H1 (cell line): Measurements from ENCODE around the gene PANX2. TPM values are rescaled to one million over a fixed set of nuclear protein-coding genes. Genes with fewer than 3 reads are reported as not detected.

Experiments used
- CTCF ChIA-PET: fragments of 300-600 bp; sonication (Branson Sonifier 250); formaldehyde crosslinking; loops from one replicate; lab custom pipeline; 2021; ENCODE audit not compliant: partially characterized antibody; lab: Charles Lee
- POLR2A ChIA-PET: fragments of 300-600 bp; sonication (Branson Sonifier 250); formaldehyde crosslinking; loops from one replicate; lab custom pipeline; 2021; ENCODE audit warnings: inconsistent platforms; ENCODE audit not compliant: partially characterized antibody; lab: Charles Lee
- DNase-seq, 2 experiments: peaks; one replicate each; pipeline versions ENCODE4 v3.0.0 to v3.0.0-alpha.2; 2010 to 2022; ENCODE audit warnings: low spot score in 2 of 2, low read depth in 1 of 2, mixed read lengths in 1 of 2
- FAIRE-seq: peaks from 2 replicates; lab custom pipeline; 2011; peaks lifted over from hg19 to GRCh38; lab: Jason Lieb, UNC
- H2AFZ ChIP-seq: 2 replicates; pipeline ENCODE4 v1.8.1; 2012; ENCODE audit warnings: low read length, inconsistent platforms
- H2AK5ac ChIP-seq: 2 replicates; pipeline ENCODE4 v1.6.1; 2013; ENCODE audit warnings: low read depth, low read length
- H2BK120ac ChIP-seq: replicated peaks from 2 replicates; pipeline ENCODE3; 2013; ENCODE audit warnings: low read depth, low read length, inconsistent platforms
- H2BK12ac ChIP-seq: 2 replicates; pipeline ENCODE4 v1.6.1; 2013; ENCODE audit warnings: low read depth, low read length
- H2BK15ac ChIP-seq: 2 replicates; pipeline ENCODE4 v1.6.1; 2013; ENCODE audit warnings: low read length
- H2BK20ac ChIP-seq: 2 replicates; pipeline ENCODE4 v1.6.1; 2013; ENCODE audit warnings: low read length
- H2BK5ac ChIP-seq: 2 replicates; pipeline ENCODE4 v1.6.1; 2013; ENCODE audit warnings: low read depth, low read length
- H3K14ac ChIP-seq: 2 replicates; pipeline ENCODE4 v1.6.1; 2013; ENCODE audit warnings: inconsistent platforms; ENCODE audit not compliant: insufficient read length
- H3K18ac ChIP-seq: 2 replicates; pipeline ENCODE4 v1.6.1; 2013; ENCODE audit warnings: low read length; ENCODE audit errors: extremely low read depth
- H3K23ac ChIP-seq: 2 replicates; pipeline ENCODE4 v1.6.1; 2013; ENCODE audit warnings: inconsistent platforms; ENCODE audit not compliant: insufficient read length
- H3K23me2 ChIP-seq: 2 replicates; pipeline ENCODE4 v1.6.1; 2013; ENCODE audit warnings: low read depth, low read length
- H3K27ac ChIP-seq: 2 replicates; pipeline ENCODE4 v1.6.1; 2011; ENCODE audit warnings: low read depth, low read length, inconsistent platforms
- H3K27me3 ChIP-seq, 4 experiments: replicated peaks in 1 of 4; 1 replicate in 1 of 4; 2 replicates in 3 of 4; pipeline versions ENCODE4 v1.6.1 to v1.8.1; 2011 to 2013; ENCODE audit warnings: low read length in 3 of 4, mild to moderate bottlenecking in 3 of 4, inconsistent platforms in 2 of 4, mixed read lengths in 2 of 4, moderate library complexity in 1 of 4; ENCODE audit not compliant: control insufficient read depth in 3 of 4, insufficient read depth in 3 of 4; ENCODE audit errors: extremely low read depth in 1 of 4
- H3K36me3 ChIP-seq, 4 experiments: 2 replicates each; pipeline versions ENCODE4 v1.6.1 to v1.8.1; 2011 to 2013; ENCODE audit warnings: mild to moderate bottlenecking in 4 of 4, low read length in 3 of 4, moderate library complexity in 2 of 4, control low read depth in 1 of 4, inconsistent platforms in 1 of 4; ENCODE audit not compliant: insufficient read depth in 4 of 4, control insufficient read depth in 2 of 4
- H3K4ac ChIP-seq: replicated peaks from 2 replicates; pipeline ENCODE3; 2013; ENCODE audit warnings: low read length, low read depth, mixed read lengths, inconsistent platforms; ENCODE audit not compliant: insufficient read length
- H3K4me1 ChIP-seq, 4 experiments: replicated peaks in 1 of 4; 1 replicate in 1 of 4; 2 replicates in 3 of 4; pipeline versions ENCODE4 v1.6.1 to v1.8.1; 2011 to 2013; ENCODE audit warnings: low read length in 3 of 4, inconsistent platforms in 2 of 4, mixed read lengths in 1 of 4; ENCODE audit not compliant: insufficient read depth in 4 of 4, control insufficient read depth in 3 of 4
- H3K4me2 ChIP-seq, 2 experiments: 2 replicates each; pipeline versions ENCODE4 v1.6.1 to v1.8.1; 2011 to 2013; ENCODE audit warnings: low read depth in 2 of 2, low read length in 2 of 2, control low read depth in 1 of 2, inconsistent platforms in 1 of 2, mild to moderate bottlenecking in 1 of 2; ENCODE audit not compliant: insufficient read depth in 1 of 2
- H3K4me3 ChIP-seq, 4 experiments: fragments of 200-600, 300-600 bp in 1 of 4; sonication (generic), shearing (Covaris generic), sonication (Bioruptor Twin) in 1 of 4; 2 replicates each; pipeline versions ENCODE4 v1.5.1 to v1.8.1; 2011 to 2016; ENCODE audit warnings: low read length in 4 of 4, low read depth in 3 of 4, control low read depth in 2 of 4, inconsistent platforms in 2 of 4, mild to moderate bottlenecking in 2 of 4, mixed read lengths in 1 of 4, moderate library complexity in 1 of 4; ENCODE audit not compliant: insufficient read depth in 2 of 4; ENCODE audit errors: extremely low read depth in 1 of 4
- H3K56ac ChIP-seq: replicated peaks from 2 replicates; pipeline ENCODE3; 2013; ENCODE audit warnings: low read depth, mild to moderate bottlenecking, mixed read lengths, low read length, inconsistent platforms; ENCODE audit not compliant: insufficient read length
- H3K79me1 ChIP-seq: 2 replicates; pipeline ENCODE4 v1.6.1; 2013; ENCODE audit warnings: low read depth, low read length, control low read depth
- H3K79me2 ChIP-seq, 2 experiments: 2 replicates each; pipeline versions ENCODE4 v1.6.1 to v1.8.1; 2012 to 2013; ENCODE audit warnings: low read length in 2 of 2, mild to moderate bottlenecking in 2 of 2, inconsistent platforms in 1 of 2; ENCODE audit not compliant: insufficient read depth in 2 of 2, control insufficient read depth in 1 of 2
- H3K9ac ChIP-seq, 4 experiments: replicated peaks in 1 of 4; 1 replicate in 1 of 4; 2 replicates in 3 of 4; pipeline versions ENCODE4 v1.6.1 to v1.8.1; 2011 to 2013; ENCODE audit warnings: low read depth in 3 of 4, low read length in 3 of 4, control low read depth in 2 of 4, mild to moderate bottlenecking in 2 of 4, moderate library complexity in 2 of 4, inconsistent platforms in 1 of 4; ENCODE audit errors: extremely low read depth in 1 of 4
- H3K9me3 ChIP-seq, 2 experiments: 2 replicates each; pipeline versions ENCODE4 v1.6.1 to v1.8.1; 2012 to 2013; ENCODE audit warnings: mild to moderate bottlenecking in 2 of 2, moderate library complexity in 2 of 2, control low read depth in 1 of 2, inconsistent platforms in 1 of 2, low read depth in 1 of 2, low read length in 1 of 2, mixed read lengths in 1 of 2; ENCODE audit not compliant: insufficient read depth in 2 of 2
- H4K20me1 ChIP-seq, 2 experiments: replicated peaks in 1 of 2; 2 replicates each; pipeline versions ENCODE3 to v1.8.1; 2011 to 2013; ENCODE audit warnings: inconsistent platforms in 2 of 2, low read length in 2 of 2, mild to moderate bottlenecking in 1 of 2; ENCODE audit not compliant: insufficient read depth in 2 of 2, control insufficient read depth in 1 of 2
- H4K5ac ChIP-seq: 2 replicates; pipeline ENCODE4 v1.6.1; 2013; ENCODE audit warnings: low read length, low read depth, mixed read lengths, inconsistent platforms; ENCODE audit not compliant: insufficient read length
- H4K8ac ChIP-seq: 2 replicates; pipeline ENCODE4 v1.8.0; 2013; ENCODE audit warnings: mild to moderate bottlenecking, moderate library complexity, low read length, inconsistent platforms; ENCODE audit not compliant: insufficient read depth; ENCODE audit errors: extremely low read depth
- H4K91ac ChIP-seq: replicated peaks from 2 replicates; pipeline ENCODE3; 2013; ENCODE audit warnings: low read length, mixed read lengths, inconsistent platforms; ENCODE audit not compliant: insufficient read length
- BACH1 ChIP-seq: IDR thresholded peaks from 2 replicates; pipeline ENCODE4 v1.6.1; 2012; ENCODE audit warnings: low read length, improper control_type of control experiment
- BRCA1 ChIP-seq: IDR thresholded peaks from 2 replicates; pipeline ENCODE4 v1.6.1; 2012; ENCODE audit warnings: low read depth, low read length, improper control_type of control experiment
- CEBPB ChIP-seq: IDR thresholded peaks from 2 replicates; pipeline ENCODE4 v1.6.1; 2012; ENCODE audit warnings: low read depth, low read length
- CHD2 ChIP-seq: IDR thresholded peaks from 2 replicates; pipeline ENCODE4 v1.6.1; 2012; ENCODE audit warnings: low read length, improper control_type of control experiment
- CTCF ChIP-seq, 3 experiments: IDR thresholded peaks; 1 replicate in 2 of 3; 2 replicates in 1 of 3; pipeline versions ENCODE4 v1.5.1 to v1.6.1; 2011; ENCODE audit warnings: low read length in 3 of 3, mild to moderate bottlenecking in 3 of 3, inconsistent platforms in 2 of 3, low read depth in 1 of 3, moderate library complexity in 1 of 3; ENCODE audit not compliant: insufficient read depth in 1 of 3; ENCODE audit errors: control extremely low read depth in 1 of 3
- GTF2F1 ChIP-seq: IDR thresholded peaks from 2 replicates; pipeline ENCODE4 v1.6.1; 2012; ENCODE audit warnings: low read depth, low read length, improper control_type of control experiment, borderline replicate concordance
- HDAC6 ChIP-seq: IDR thresholded peaks from one replicate; pipeline ENCODE4 v1.7.1; 2012; ENCODE audit warnings: low read depth, mild to moderate bottlenecking, inconsistent platforms, low read length, moderate library complexity
- KDM1A ChIP-seq: fragments of 200-600, 300-600 bp; sonication (generic); IDR thresholded peaks from 2 replicates; pipeline ENCODE4 v1.7.1; 2016; ENCODE audit warnings: mild to moderate bottlenecking, low read length, borderline replicate concordance
- KDM5A ChIP-seq: fragments of 200-600 bp; IDR thresholded peaks from 2 replicates; pipeline ENCODE4 v1.7.1; 2012; ENCODE audit warnings: mild to moderate bottlenecking, low read length, inconsistent platforms, mixed read lengths
- WGBS, 2 experiments: shearing (Covaris generic) in 1 of 2; methylation state at CpG; one replicate each; pipeline versions ENCODE4 v1.1.6 to v1.1.7; 2013 to 2015; ENCODE audit warnings: low lambda C conversion rate in 2 of 2, mixed read lengths in 2 of 2, inconsistent platforms in 1 of 2, low coverage in 1 of 2, missing lambda C conversion rate in 1 of 2; ENCODE audit not compliant: insufficient replicate concordance in 2 of 2, insufficient coverage in 1 of 2, insufficient read length in 1 of 2; ENCODE audit errors: extremely low coverage in 1 of 2, missing lambda C conversion rate in 1 of 2; 5-methylcytosine and 5-hydroxymethylcytosine counted together
- polyA plus RNA-seq, 7 experiments: library from polyadenylated mRNA; depleted of rRNA in 3 of 7; stranded (reverse) in 5 of 7; unstranded in 2 of 7; fragments of >200 nt in 5 of 7; fragments of 200-250 nt in 2 of 7; gene quantifications; 1 replicate in 5 of 7; 2 replicates in 1 of 7; 4 replicates in 1 of 7; pipeline versions ENCODE4 v1.2.1 to v1.2.3, GENCODE V29; 2011 to 2013; ENCODE audit warnings: missing spikeins in 2 of 7, mixed read lengths in 2 of 7
- total RNA-seq: library from RNA; stranded (reverse); fragmentation: NEBNext Ultra II Directional; extraction: Animal tissue kit (Norgen Biotek cat#: 25700); gene quantifications from 2 replicates; pipeline ENCODE4 v1.2.1, GENCODE V29; 2021

PANX2 gene
- total and polyA plus RNA-seq, 2 of the 8 experiments (the other 6 are each of a cell fraction or from before 2014, with no cell fraction given): 3.5 to 5.0 TPM

DNA sequence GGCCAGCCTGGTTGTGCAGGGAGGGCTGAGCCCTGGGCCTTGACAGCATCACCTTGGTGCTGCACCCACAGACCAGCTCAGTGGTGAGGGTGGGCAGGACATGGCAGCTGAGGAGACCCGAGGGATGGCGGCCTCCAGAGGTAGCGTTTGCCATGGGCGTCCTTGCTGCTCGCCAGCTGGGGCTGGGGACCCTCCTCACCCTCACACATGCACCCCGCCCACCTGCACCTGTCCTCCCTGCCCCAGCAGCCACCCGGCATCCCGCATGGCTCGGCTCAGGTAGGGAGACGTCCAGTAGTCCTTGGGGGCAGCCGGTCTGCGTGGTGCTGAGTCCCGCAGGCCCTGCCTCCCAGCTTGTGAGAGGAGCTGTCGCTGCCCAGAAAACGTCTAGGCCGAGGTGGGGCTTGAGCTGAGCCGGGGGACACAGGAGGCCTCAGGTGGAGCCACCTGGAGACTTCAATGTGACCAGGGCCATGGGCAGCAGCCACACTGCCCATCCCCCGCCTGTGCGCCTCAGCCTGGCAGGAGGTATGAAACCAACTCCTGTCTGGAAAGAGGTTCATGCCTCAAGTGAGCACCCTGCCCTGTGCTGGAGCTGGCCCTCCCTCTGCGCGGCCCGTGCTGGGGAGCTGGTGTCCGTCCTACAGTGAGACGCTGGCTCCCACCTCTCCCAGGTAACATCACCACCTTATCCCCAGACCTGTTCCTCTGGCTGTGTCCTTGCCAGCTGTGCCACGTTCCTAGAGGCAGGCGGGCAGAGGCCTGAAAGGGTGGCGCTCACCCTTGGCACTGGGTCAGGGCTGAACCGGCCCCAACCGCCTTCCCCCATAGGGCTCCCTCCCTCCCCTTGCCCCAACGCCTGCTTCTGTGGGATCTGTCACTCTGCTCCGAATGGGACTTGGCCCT, 11.9 kb downstream of the PANX2 start:
- Histone ChIP-seq H4K20me1 (peaks cover 0 to 11% of the 10 kb centered on the region in 2 experiments), H3K56ac (no peak overlapping the region), H2BK15ac (0 out of 2 replicates have a peak overlapping the region, but pooled peaks have one; percentile 29), H3K18ac (no peak overlapping the region), H3K9me3 (no peaks in the 10 kb centered on the region), H3K27me3 (peaks cover 0 to 13% (median 5%) of the 10 kb centered on the region in 4 experiments; a peak in 3 of 7 replicates), H3K14ac (no peak overlapping the region), H3K23me2 (peaks cover 8% of the 10 kb centered on the region; the same call in 1 of the 2 replicates), H2BK20ac (no peak overlapping the region), H3K27ac (no peak overlapping the region), H2AK5ac (0 out of 2 replicates have a peak overlapping the region, but pooled peaks have one; percentile 39), H2BK120ac (no peak overlapping the region), H4K5ac (no peak overlapping the region), H2BK5ac (no peak overlapping the region), H2AFZ (no peak overlapping the region), H2BK12ac (0 out of 2 replicates have a peak overlapping the region, but pooled peaks have one; percentile 39), H3K4me2 (no peak overlapping the region), H3K4me3 (no peak overlapping the region), H3K9ac (no peak overlapping the region), H4K91ac (no peak overlapping the region), H3K23ac (no peak overlapping the region), H3K79me2 (peaks cover 0 to 4% of the 10 kb centered on the region in 2 experiments; a peak in 1 of 4 replicates), H3K36me3 (no peaks in the 10 kb centered on the region), H3K4ac (no peak overlapping the region), H3K4me1 (peaks cover 2 to 19% (median 12%) of the 10 kb centered on the region in 4 experiments; a peak in 6 of 7 replicates), H4K8ac (no peak overlapping the region), H3K79me1 (no peaks in the 10 kb centered on the region; the same call in 1 of the 2 replicates)
- DNase-seq (no peak), FAIRE-seq (no peak)
- 92% methylated on average over 28 of the region's 31 CpGs; no CpG with 5 or more reads in 1 of the 2 experiments for WGBS, 2 experiments
- ChIA-PET POLR2A (no interaction called here), CTCF (interaction anchor here (1.0 to 1.5 kb wide), 3 partner anchors 10 to 33 kb away, joined by 3 to 5 read pairs (median 3); no protein-coding TSS in a partner anchor)
- TF ChIP-seq BRCA1: no peak
- TF ChIP-seq BACH1: no peak
- TF ChIP-seq CTCF (IDR thresholded peaks at IDR 0.05; ENCODE audit: control extremely low read depth in 1 of 3, insufficient read depth in 1 of 3, low read depth in 1 of 3, low read length in 3 of 3): no peak
- no peak for TF ChIP-seq GTF2F1
- TF ChIP-seq CHD2: no peak
- no peak for TF ChIP-seq CEBPB
- TF ChIP-seq KDM1A: no peak
- TF ChIP-seq HDAC6: no peak
- TF ChIP-seq KDM5A: no peak
